Loucy (cell line): ENCODE measurements around the gene LRG1.

Source experiments
- CTCF ChIP-seq: fragments of 200-600 bp; sonication (generic); conservative IDR thresholded peaks from 2 replicates; pipeline ENCODE4 v1.5.1; 2014; ENCODE audit warnings: mild to moderate bottlenecking, antibody characterized with exemption, low read length
- EZH2phosphoT487 ChIP-seq: fragments of 200-600 bp; IDR thresholded peaks from 2 replicates; pipeline ENCODE4 v1.6.1; 2018; ENCODE audit warnings: antibody characterized with exemption, mild to moderate bottlenecking, moderate library complexity, borderline replicate concordance

GRCh38 chr19:4499855-4500254 is 40.0 kb downstream of the LRG1 start:
- TF ChIP-seq CTCF: no peak
- no peak for TF ChIP-seq EZH2phosphoT487
